ENCODE results near the gene STRN. TPM values are rescaled to one million over a fixed set of nuclear protein-coding genes. Genes with fewer than 3 reads are reported as not detected.
"Not testable (repeated sequence)": the region's sequence is repeated elsewhere in the genome, so short reads cannot be mapped to it uniquely, and the experiment has no call there.

Gene STRN
- total RNA-seq, 3 donors from 2014 or later, result 27.2 to 35.1 (median 32.5) TPM

DNA sequence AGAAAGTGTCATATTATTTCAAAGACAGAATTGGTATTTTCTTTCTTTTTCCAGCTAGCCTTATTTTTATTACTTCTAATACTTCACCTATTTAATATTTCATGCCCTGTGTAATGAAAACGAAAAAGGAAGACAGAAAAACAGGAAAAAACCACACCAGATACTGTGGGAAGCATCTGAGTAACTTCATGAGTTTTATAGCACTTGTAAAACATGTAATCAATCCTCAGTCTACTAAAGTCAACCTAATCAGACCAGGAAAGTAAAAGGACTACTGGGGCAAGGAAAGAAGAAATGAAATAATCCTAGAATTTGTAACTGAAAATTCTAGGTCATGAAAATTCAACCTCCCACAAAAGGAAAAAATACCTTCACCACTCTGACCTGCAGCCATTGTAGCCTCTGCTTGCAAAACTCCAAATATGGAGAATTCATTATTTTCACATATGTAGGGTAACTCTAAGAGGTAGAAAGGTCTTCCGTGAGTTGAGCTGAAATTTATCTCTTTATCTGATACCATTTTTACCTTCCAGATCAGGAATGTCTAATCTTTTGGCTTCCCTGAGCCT is 34.7 kb upstream of the STRN start:
- peaks cover 14% of the 10 kb centered on the region for H3K36me3 ChIP-seq
- intact Hi-C loops (cut with DNase I; ENCODE audit: low total_unique reads), result no loop called here
- TF ChIP-seq POLR2AphosphoS5 (IDR thresholded peaks at IDR 0.05) (no peak), POLR2A (IDR thresholded peaks at IDR 0.05) (no peak)
- TF ChIP-seq, protein P1, sequence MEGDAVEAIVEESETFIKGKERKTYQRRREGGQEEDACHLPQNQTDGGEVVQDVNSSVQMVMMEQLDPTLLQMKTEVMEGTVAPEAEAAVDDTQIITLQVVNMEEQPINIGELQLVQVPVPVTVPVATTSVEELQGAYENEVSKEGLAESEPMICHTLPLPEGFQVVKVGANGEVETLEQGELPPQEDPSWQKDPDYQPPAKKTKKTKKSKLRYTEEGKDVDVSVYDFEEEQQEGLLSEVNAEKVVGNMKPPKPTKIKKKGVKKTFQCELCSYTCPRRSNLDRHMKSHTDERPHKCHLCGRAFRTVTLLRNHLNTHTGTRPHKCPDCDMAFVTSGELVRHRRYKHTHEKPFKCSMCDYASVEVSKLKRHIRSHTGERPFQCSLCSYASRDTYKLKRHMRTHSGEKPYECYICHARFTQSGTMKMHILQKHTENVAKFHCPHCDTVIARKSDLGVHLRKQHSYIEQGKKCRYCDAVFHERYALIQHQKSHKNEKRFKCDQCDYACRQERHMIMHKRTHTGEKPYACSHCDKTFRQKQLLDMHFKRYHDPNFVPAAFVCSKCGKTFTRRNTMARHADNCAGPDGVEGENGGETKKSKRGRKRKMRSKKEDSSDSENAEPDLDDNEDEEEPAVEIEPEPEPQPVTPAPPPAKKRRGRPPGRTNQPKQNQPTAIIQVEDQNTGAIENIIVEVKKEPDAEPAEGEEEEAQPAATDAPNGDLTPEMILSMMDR (IDR thresholded peaks at IDR 0.05), result no peak
- H3K4me1 ChIP-seq, result no peaks in the 10 kb centered on the region
- no peak overlapping the region for H3K4me3 ChIP-seq
- no peak for DNase-seq (ENCODE audit: low spot score in 2 of 2)
- no peaks in the 10 kb centered on the region for H3K9me3 ChIP-seq
- H3K27ac ChIP-seq, result no peak overlapping the region
- no peaks in the 10 kb centered on the region for H3K27me3 ChIP-seq

DNA sequence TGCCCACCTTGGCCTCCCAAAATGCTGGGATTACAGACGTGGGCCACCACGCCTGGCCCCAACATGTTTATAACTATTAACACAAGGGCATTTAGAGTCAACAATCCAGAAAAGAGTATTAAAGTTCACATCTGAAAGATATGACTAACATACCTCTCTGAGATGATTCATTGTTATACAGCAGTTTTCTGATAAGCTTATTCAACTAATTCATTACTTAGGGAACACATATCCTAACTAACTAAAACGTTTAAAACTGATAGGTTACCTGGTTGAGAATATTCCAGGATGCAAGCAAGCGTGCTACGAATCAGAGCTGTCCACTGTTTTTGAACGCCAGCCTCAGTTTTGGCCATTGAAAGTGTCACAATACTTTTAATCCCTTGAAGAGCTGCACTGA is 34.0 kb upstream of the STRN start:
- no peak for DNase-seq (ENCODE audit: low spot score in 2 of 2)
- no peaks in the 10 kb centered on the region for H3K9me3 ChIP-seq
- H3K36me3 ChIP-seq, result peaks cover 12% of the 10 kb centered on the region
- intact Hi-C loops (cut with DNase I; ENCODE audit: low total_unique reads), result no loop called here
- H3K4me3 ChIP-seq, result no peak overlapping the region
- H3K27me3 ChIP-seq, result no peaks in the 10 kb centered on the region
- TF ChIP-seq POLR2AphosphoS5 (IDR thresholded peaks at IDR 0.05) (no peak), POLR2A (IDR thresholded peaks at IDR 0.05) (no peak)
- TF ChIP-seq, protein P1 (IDR thresholded peaks at IDR 0.05), result no peak
- no peaks in the 10 kb centered on the region for H3K4me1 ChIP-seq
- no peak overlapping the region for H3K27ac ChIP-seq

DNA sequence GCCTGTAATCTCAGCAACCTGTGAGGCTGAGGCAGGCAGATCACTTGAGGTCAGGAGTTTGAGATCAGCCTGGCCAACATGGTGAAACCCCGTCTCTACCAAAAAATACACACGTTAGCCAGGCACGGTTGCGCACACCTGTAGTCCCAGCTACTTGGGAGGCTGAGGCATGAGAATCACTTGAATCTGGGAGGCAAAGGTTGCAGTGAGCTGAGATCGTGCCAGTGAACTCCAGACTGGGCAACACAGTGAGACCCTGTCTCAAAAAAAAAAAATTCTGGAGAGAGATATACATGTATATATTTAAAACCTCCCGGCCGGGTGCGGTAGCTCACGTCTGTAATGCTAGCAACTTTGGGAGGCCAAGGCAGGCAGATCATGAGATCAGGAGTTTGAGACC is 33.1 kb upstream of the STRN start:
- H3K36me3 ChIP-seq, result peaks cover 10% of the 10 kb centered on the region
- H3K4me1 ChIP-seq; H3K9me3 ChIP-seq; H3K4me3 ChIP-seq; H3K27ac ChIP-seq; intact Hi-C loops (cut with DNase I; ENCODE audit: low total_unique reads); DNase-seq (ENCODE audit: low spot score in 2 of 2); H3K27me3 ChIP-seq: not testable (repeated sequence)

DNA sequence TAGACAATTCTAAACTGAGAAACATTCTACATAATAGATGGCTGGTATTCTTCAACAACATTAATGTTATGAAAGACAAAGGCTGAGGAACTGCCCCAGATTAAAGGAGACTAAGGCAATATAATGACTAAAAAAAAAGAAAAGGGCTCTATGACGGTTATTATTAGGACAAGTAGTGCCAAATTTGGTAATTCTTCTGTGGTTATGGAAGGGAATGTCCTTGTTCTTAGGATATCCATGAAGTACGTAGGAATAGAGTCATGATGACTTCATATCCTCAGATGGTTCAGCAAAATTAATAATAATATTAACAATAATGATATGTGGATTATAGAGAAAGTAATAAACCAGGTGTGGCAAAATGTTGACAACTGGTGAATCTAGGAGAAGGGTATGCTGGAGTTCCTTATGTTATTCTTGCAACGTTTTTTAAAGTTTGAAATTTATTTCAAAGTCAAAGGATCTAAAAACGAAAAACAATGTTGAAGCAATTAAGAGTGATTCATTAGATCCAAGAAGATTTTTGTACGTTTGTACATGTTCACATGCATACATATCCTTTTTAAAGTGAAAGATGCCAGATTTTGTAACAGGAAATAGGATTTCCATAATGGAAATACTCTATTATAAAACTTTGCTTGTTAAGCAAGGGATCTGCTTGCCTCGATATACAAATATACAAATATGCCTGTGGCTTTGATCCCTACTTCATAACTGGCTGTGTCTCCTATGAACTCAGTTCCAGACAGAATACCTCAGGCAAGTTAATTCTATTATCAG is 27.7 kb upstream of the STRN start:
- intact Hi-C loops (cut with DNase I; ENCODE audit: low total_unique reads), result no loop called here
- no peak overlapping the region for H3K27ac ChIP-seq
- H3K9me3 ChIP-seq, result no peaks in the 10 kb centered on the region
- TF ChIP-seq POLR2A (IDR thresholded peaks at IDR 0.05) (no peak), POLR2AphosphoS5 (IDR thresholded peaks at IDR 0.05) (no peak)
- TF ChIP-seq, protein P1 (IDR thresholded peaks at IDR 0.05), result no peak
- no peak for DNase-seq (ENCODE audit: low spot score in 2 of 2)
- H3K4me1 ChIP-seq, result no peaks in the 10 kb centered on the region
- no peaks in the 10 kb centered on the region for H3K36me3 ChIP-seq
- no peaks in the 10 kb centered on the region for H3K27me3 ChIP-seq
- H3K4me3 ChIP-seq, result no peak overlapping the region

DNA sequence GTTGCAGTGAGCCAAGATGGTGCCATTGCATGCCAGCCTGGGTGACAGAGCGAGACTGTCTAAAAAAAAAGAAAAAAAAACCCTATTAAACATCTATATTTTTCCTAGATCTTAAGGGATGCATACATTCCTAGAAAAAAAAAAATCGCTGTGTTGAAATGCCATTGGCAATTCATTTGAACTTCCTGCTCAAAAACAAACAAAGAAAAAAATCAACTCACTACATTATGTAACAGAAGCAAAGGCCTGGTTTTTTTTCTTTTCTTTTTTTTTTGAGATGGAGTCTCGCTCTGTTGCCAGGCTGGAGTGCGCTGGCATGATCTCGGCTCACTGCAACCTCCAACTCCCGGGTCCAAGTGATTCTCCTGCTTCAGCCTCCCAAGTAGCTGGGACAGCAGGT is 21.7 kb upstream of the STRN start:
- Histone ChIP-seq H3K4me1 (no peaks in the 10 kb centered on the region), H3K4me3 (no peak overlapping the region), H3K27me3 (no peaks in the 10 kb centered on the region), H3K36me3 (no peaks in the 10 kb centered on the region), H3K27ac (no peak overlapping the region), H3K9me3 (no peaks in the 10 kb centered on the region)
- TF ChIP-seq POLR2AphosphoS5 (IDR thresholded peaks at IDR 0.05) (no peak), POLR2A (IDR thresholded peaks at IDR 0.05) (no peak)
- TF ChIP-seq, protein P1 (IDR thresholded peaks at IDR 0.05), result no peak
- intact Hi-C loops (cut with DNase I; ENCODE audit: low total_unique reads), result no loop called here
- DNase-seq (ENCODE audit: low spot score in 2 of 2), result no peak

Data from breast epithelium (tissue), 4 donors.